ENCODE data around the gene CHRNA9. TPM values are rescaled to one million over a fixed set of nuclear protein-coding genes. Genes with fewer than 3 reads are reported as not detected.

The CHRNA9 gene
- total RNA-seq, 3 donors from 2014 or later (not counting 1 experiment from before 2014, with no cell fraction given): not detected

DNA sequence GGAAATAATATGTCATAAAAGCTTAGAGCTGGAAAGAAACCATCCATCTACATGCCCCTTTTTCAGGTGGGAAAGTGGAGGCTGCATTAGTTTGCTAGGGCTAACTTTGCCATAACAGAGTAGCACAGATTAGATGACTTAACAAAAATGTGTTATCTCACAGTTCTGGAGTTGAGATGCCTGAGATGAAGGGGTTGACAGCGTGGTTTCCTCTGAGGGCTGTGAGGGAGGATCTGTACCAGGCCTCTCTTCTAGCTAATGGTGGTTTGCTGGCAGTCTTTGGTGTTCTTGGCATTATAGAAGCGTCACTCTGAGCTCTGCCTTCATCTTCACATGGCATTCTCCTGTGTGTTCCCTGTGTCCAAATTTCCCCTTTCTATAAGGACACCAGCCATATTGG lies 2.4 kb downstream of the CHRNA9 start:
- no peaks in the 10 kb centered on the region for H3K9me3 ChIP-seq (ENCODE audit: control insufficient read depth, insufficient read depth, low read length)
- Mint-ChIP-seq H3K27ac (no peak overlapping the region), H3K9me3 (no peaks in the 10 kb centered on the region), H3K36me3 (no peaks in the 10 kb centered on the region), H3K4me3 (no peak overlapping the region), H3K27me3 (ENCODE audit: low read depth in 2 of 2) (peaks cover 8 to 14% of the 10 kb centered on the region in 2 donors), H3K4me1 (no peaks in the 10 kb centered on the region)
- no peaks in the 10 kb centered on the region for H3K36me3 ChIP-seq (ENCODE audit: control insufficient read depth, insufficient read depth, low read length)
- no peak overlapping the region for H3K27ac ChIP-seq (ENCODE audit: low read length)
- ATAC-seq: no peak
- intact Hi-C loops (cut with micrococcal nuclease): no loop called here
- no peaks in the 10 kb centered on the region for H3K27me3 ChIP-seq (ENCODE audit: control insufficient read depth, insufficient read depth, low read length)
- DNase-seq: no peak
- H3K4me1 ChIP-seq (ENCODE audit: control insufficient read depth, insufficient read depth, low read length): no peaks in the 10 kb centered on the region
- TF ChIP-seq, protein P1, sequence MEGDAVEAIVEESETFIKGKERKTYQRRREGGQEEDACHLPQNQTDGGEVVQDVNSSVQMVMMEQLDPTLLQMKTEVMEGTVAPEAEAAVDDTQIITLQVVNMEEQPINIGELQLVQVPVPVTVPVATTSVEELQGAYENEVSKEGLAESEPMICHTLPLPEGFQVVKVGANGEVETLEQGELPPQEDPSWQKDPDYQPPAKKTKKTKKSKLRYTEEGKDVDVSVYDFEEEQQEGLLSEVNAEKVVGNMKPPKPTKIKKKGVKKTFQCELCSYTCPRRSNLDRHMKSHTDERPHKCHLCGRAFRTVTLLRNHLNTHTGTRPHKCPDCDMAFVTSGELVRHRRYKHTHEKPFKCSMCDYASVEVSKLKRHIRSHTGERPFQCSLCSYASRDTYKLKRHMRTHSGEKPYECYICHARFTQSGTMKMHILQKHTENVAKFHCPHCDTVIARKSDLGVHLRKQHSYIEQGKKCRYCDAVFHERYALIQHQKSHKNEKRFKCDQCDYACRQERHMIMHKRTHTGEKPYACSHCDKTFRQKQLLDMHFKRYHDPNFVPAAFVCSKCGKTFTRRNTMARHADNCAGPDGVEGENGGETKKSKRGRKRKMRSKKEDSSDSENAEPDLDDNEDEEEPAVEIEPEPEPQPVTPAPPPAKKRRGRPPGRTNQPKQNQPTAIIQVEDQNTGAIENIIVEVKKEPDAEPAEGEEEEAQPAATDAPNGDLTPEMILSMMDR (IDR thresholded peaks at IDR 0.05): no peak
- H3K4me3 ChIP-seq (ENCODE audit: low read length): no peak overlapping the region
- 32% methylated on average over 2 of the region's 2 CpGs for WGBS (ENCODE audit: insufficient coverage)

DNA sequence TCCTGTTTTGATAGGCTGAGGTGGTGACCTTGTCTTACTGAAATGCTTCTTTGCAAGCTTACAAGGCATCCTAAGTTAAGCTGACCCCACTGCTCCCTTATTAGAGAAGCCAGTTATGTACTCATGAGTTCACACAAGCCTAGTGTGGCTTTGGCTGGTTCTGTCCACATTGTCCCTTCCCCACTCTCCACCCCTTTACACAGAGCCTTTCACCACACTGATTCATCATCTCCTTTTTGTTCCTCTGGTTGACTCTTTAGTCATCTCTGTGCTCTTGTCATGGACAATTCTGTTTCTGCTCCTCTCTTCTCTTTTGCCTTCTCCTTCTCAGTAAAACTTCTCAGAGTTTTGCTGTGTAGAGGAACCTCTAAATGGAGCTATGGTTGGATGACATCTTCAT lies 4.9 kb downstream of the CHRNA9 start:
- Mint-ChIP-seq H3K36me3 (no peaks in the 10 kb centered on the region), H3K27ac (no peak overlapping the region), H3K4me1 (no peaks in the 10 kb centered on the region), H3K27me3 (ENCODE audit: low read depth in 2 of 2) (peaks cover 9 to 14% of the 10 kb centered on the region in 2 donors), H3K9me3 (no peaks in the 10 kb centered on the region), H3K4me3 (no peak overlapping the region)
- TF ChIP-seq, protein P1 (IDR thresholded peaks at IDR 0.05): no peak
- Histone ChIP-seq H3K4me3 (ENCODE audit: low read length) (no peak overlapping the region), H3K27me3 (ENCODE audit: control insufficient read depth, insufficient read depth, low read length) (no peaks in the 10 kb centered on the region), H3K9me3 (ENCODE audit: control insufficient read depth, insufficient read depth, low read length) (no peaks in the 10 kb centered on the region), H3K36me3 (ENCODE audit: control insufficient read depth, insufficient read depth, low read length) (no peaks in the 10 kb centered on the region), H3K4me1 (ENCODE audit: control insufficient read depth, insufficient read depth, low read length) (no peaks in the 10 kb centered on the region), H3K27ac (ENCODE audit: low read length) (no peak overlapping the region)
- DNase-seq: no peak
- intact Hi-C loops (cut with micrococcal nuclease): no loop called here
- no peak for ATAC-seq

DNA sequence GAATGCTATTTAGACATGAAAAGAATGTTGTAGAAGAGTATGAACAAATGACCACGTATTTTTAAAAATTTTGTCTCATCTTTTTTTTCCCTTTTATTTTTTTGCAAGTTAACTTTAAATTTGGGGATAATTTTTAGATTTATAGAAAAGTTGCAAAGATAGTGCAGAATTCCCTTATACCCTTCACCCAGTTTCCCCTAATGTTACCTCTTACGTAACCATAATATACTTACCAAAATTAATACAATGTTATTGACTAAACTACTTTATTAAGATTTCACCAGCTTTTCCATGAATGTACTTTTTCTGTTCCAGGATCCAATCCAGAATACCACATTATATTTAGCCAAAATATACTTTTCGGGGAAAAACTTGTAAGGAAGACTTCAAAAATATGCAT lies 12.3 kb downstream of the CHRNA9 start:
- H3K36me3 Mint-ChIP-seq: no peaks in the 10 kb centered on the region
- H3K27me3 ChIP-seq (ENCODE audit: control insufficient read depth, insufficient read depth, low read length): no peaks in the 10 kb centered on the region
- TF ChIP-seq, protein P1 (IDR thresholded peaks at IDR 0.05): no peak
- H3K36me3 ChIP-seq (ENCODE audit: control insufficient read depth, insufficient read depth, low read length): no peaks in the 10 kb centered on the region
- no peak overlapping the region for H3K27ac Mint-ChIP-seq
- no peaks in the 10 kb centered on the region for H3K4me1 ChIP-seq (ENCODE audit: control insufficient read depth, insufficient read depth, low read length)
- H3K27ac ChIP-seq (ENCODE audit: low read length): no peak overlapping the region
- no peaks in the 10 kb centered on the region for H3K9me3 Mint-ChIP-seq
- no peaks in the 10 kb centered on the region for H3K9me3 ChIP-seq (ENCODE audit: control insufficient read depth, insufficient read depth, low read length)
- H3K4me3 Mint-ChIP-seq: no peak overlapping the region
- no peaks in the 10 kb centered on the region for H3K4me1 Mint-ChIP-seq
- 70% methylated on average over 2 of the region's 3 CpGs for WGBS (ENCODE audit: insufficient coverage)
- H3K27me3 Mint-ChIP-seq (ENCODE audit: low read depth in 2 of 2): peaks cover 3 to 9% of the 10 kb centered on the region in 2 donors
- intact Hi-C loops (cut with micrococcal nuclease): no loop called here
- H3K4me3 ChIP-seq (ENCODE audit: low read length): no peak overlapping the region
- DNase-seq (no peak), ATAC-seq (no peak)

DNA sequence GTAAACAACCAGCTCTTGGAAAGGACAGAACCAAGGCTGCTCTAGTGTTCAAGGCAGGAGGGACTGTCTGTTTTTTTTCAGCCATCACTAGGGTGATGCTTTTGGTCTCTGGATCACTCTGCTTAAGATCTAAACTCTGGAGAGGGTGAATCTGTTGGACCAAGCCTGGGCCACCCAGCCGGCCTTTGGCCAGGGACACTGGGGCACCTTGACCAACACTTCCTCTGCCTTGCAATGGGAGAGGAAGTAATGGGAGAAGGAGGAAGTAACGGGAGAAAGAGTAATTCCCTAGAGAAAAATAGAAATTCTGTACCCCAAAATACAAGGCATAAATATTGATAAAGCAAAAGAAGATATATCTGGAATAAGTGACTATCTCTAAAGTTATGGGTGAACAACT lies 12.9 kb downstream of the CHRNA9 start:
- Histone ChIP-seq H3K4me3 (ENCODE audit: low read length) (no peak overlapping the region), H3K9me3 (ENCODE audit: control insufficient read depth, insufficient read depth, low read length) (no peaks in the 10 kb centered on the region), H3K4me1 (ENCODE audit: control insufficient read depth, insufficient read depth, low read length) (no peaks in the 10 kb centered on the region), H3K36me3 (ENCODE audit: control insufficient read depth, insufficient read depth, low read length) (no peaks in the 10 kb centered on the region), H3K27me3 (ENCODE audit: control insufficient read depth, insufficient read depth, low read length) (no peaks in the 10 kb centered on the region), H3K27ac (ENCODE audit: low read length) (no peak overlapping the region)
- no peaks in the 10 kb centered on the region for H3K4me1 Mint-ChIP-seq
- H3K27me3 Mint-ChIP-seq (ENCODE audit: low read depth in 2 of 2): peaks cover 0 to 6% of the 10 kb centered on the region in 2 donors
- H3K4me3 Mint-ChIP-seq: no peak overlapping the region
- no peak for ATAC-seq
- intact Hi-C loops (cut with micrococcal nuclease): no loop called here
- no peaks in the 10 kb centered on the region for H3K9me3 Mint-ChIP-seq
- no peaks in the 10 kb centered on the region for H3K36me3 Mint-ChIP-seq
- H3K27ac Mint-ChIP-seq: no peak overlapping the region
- TF ChIP-seq, protein P1 (IDR thresholded peaks at IDR 0.05): no peak
- 67% methylated on average over 1 of the region's 2 CpGs for WGBS (ENCODE audit: insufficient coverage)
- DNase-seq: no peak
